GM12874 (cell line): ENCODE measurements around the gene TTLL9.

Experiments used
- CTCF ChIP-seq: IDR thresholded peaks from 2 replicates; pipeline ENCODE4 v1.5.1; 2011; ENCODE audit warnings: low read depth, mild to moderate bottlenecking, control low read depth, low read length, moderate library complexity; ENCODE audit not compliant: insufficient read depth

Gene TTLL9

DNA sequence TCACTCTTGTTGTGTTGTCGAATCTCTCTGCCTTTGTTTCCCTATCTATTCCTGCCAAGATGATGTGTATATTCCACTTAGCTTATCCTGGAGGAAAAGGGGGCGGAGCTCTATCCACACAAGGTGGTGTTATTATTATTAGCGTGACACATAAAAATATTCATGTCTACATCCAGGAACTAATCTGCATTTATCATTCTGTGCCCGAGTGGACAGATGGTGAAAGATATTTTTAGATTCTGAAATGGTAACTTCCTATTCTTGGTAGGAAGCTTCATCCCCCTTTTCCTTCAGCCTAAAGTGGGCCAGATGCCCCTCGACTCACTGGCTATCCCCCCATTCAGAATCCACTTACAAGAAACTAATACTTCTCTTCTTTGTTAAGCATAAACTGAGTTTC is 99.6 kb downstream of the TTLL9 start:
- TF ChIP-seq CTCF = no peak

DNA sequence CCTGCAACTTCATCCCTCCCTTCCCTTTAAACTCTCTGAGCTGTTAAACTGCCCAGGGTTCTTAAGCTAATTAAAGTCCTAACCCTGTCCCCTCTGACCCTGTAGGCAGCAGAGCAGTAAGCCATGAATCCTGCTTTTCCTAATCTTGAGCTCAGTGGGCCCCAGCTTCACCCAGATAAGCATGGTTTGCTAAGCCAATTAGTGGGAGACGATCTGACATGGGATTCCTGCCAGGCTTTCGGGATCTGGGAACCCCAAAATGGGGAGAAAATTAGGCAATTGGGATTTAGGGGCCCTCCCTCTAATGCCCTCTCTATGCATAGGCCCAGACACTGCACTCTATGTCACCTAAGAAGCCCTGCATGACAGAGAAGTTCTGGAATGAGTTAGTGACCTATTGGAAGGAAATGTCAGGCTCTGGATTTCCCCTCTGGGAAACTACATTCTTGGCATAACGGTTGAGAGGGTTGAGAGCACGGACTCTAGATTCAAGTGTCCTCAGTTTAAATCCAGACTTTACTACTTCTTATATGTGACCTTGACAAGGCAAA is 102.1 kb downstream of the TTLL9 start:
- no peak for TF ChIP-seq CTCF

GRCh38 chr20:31974296-31974695 is 103.9 kb downstream of the TTLL9 start:
- no peak for TF ChIP-seq CTCF

GRCh38 chr20:31974951-31975487 is 104.6 kb downstream of the TTLL9 start:
- no peak for TF ChIP-seq CTCF

DNA sequence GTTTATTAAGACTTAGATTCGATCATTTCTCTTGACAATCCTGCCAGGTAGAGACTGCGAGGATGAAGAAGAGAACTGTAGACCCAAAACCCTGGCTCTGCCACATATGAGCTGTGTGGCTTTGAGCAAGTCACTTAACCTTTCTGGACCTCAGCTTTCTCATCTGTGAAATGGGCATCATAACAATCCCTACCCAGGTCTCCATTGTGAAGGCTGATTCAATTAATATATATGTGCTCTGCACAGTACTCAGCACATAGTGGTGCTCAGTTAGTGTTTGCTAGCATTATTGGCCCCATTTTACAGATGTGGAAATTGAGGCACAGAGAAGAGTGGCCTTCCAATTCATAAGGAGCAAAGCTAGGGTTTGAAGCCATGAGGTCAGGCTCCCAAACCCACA is 105.4 kb downstream of the TTLL9 start:
- no peak for TF ChIP-seq CTCF

DNA sequence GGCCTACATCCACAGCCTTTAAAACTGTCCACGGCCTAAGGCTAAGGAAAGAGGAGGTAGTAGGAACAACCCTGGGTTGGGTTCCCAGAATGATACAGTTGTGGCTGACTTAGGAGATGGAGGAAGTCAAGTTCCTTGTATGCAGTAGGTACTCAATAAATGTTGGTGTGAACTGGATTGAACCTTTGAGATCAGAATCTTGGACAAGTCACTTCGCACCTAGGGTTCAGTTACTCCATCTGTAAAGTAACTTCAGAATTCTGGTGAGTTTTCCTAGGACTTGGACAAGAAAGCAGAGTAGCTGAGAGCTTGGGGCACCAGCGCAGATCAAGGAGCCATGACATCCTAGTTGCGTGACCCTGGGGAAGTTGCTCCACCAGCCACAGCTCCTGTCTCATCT is 106.6 kb downstream of the TTLL9 start:
- no peak for TF ChIP-seq CTCF

GRCh38 chr20:31979713-31980426 is 109.4 kb downstream of the TTLL9 start:
- TF ChIP-seq CTCF = no peak
